C4-2B (cell line): ENCODE data around the gene SLFN12L.
A peak's percentile ranks its signal among the peaks of the same experiment; 100 is the strongest.
"Not testable (repeated sequence)": the region's sequence is repeated elsewhere in the genome, so short reads cannot be mapped to it uniquely, and the experiment has no call there.

Experiments
- H3K27ac ChIP-seq: fragments of 450-650 bp; 2 replicates; pipeline ENCODE4 v1.5.1; 2017
- ZFX ChIP-seq: fragments of 450-650 bp; IDR thresholded peaks from 2 replicates; pipeline ENCODE4 v1.6.1; 2017
- TF ChIP-seq, protein P1 (sequence below): fragments of 450-650 bp; conservative IDR thresholded peaks from 2 replicates; pipeline ENCODE4 v1.5.1; 2017; ENCODE audit warnings: mild to moderate bottlenecking

Gene SLFN12L

GRCh38 chr17:35542990-35543389 is 5.5 kb upstream of the SLFN12L start:
- no peak overlapping the region for H3K27ac ChIP-seq
- TF ChIP-seq, protein P1, sequence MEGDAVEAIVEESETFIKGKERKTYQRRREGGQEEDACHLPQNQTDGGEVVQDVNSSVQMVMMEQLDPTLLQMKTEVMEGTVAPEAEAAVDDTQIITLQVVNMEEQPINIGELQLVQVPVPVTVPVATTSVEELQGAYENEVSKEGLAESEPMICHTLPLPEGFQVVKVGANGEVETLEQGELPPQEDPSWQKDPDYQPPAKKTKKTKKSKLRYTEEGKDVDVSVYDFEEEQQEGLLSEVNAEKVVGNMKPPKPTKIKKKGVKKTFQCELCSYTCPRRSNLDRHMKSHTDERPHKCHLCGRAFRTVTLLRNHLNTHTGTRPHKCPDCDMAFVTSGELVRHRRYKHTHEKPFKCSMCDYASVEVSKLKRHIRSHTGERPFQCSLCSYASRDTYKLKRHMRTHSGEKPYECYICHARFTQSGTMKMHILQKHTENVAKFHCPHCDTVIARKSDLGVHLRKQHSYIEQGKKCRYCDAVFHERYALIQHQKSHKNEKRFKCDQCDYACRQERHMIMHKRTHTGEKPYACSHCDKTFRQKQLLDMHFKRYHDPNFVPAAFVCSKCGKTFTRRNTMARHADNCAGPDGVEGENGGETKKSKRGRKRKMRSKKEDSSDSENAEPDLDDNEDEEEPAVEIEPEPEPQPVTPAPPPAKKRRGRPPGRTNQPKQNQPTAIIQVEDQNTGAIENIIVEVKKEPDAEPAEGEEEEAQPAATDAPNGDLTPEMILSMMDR = no peak
- TF ChIP-seq ZFX = no peak

GRCh38 chr17:35541434-35541833 is 4.0 kb upstream of the SLFN12L start:
- no peak overlapping the region for H3K27ac ChIP-seq
- TF ChIP-seq ZFX = no peak
- TF ChIP-seq, protein P1 = no peak

DNA sequence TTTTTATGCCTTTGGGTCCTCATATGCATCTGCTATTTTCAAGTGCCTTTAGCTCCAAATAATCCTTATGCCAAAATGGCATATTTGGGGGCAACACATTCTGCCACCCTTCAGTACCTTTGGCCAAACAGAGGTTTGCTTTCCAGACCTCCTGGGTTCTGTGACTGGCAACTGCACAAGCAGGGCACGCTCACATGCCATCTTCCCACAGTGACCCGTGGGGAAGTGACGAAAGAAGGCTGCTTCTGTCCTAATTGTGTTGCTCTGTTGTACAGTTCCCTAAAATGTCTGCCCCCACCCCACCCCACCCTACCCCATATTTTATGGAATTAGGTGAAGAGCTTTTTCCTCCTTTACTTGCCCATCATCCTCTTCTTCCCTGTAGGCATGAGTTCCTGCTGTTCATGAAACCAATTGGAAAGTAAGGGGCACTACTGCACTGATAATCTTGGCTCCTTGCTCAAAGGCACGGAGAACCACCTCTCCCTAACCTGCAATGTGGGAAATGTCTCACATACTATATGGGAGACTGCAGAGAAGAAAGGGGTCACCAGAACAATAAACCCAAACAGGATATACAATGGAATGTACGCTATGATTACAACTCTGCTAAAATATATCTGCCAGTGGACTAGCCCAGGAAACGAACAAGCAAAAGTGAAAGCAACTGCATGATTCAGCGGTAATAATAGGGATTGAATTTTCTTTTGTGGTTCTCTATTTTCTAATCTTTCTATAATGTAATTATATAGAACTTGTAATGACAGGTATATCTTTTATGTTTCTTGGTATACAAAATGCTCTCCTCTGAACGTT is 3.3 kb upstream of the SLFN12L start:
- TF ChIP-seq, protein P1 = no peak
- no peak for TF ChIP-seq ZFX
- no peak overlapping the region for H3K27ac ChIP-seq

DNA sequence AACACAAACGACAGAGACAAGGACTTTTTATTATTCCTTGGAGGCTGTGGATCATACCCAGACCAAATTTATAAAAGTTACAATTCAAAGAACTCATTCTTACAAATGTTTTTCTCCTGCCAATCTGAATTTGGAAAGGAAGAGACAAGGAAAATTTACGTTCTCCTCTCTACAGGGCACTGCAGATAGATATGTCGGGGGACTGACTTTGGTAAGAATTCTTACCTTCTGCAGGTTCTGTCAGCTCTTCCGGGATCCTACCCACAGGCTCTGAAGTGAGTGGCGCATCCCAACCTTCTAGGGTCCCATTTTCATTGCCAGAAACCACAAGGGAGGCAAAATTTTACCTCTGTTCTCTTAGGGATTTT is 2.2 kb upstream of the SLFN12L start:
- TF ChIP-seq ZFX = no peak
- TF ChIP-seq, protein P1 = peak; percentile 63
- H3K27ac ChIP-seq = no peak overlapping the region

DNA sequence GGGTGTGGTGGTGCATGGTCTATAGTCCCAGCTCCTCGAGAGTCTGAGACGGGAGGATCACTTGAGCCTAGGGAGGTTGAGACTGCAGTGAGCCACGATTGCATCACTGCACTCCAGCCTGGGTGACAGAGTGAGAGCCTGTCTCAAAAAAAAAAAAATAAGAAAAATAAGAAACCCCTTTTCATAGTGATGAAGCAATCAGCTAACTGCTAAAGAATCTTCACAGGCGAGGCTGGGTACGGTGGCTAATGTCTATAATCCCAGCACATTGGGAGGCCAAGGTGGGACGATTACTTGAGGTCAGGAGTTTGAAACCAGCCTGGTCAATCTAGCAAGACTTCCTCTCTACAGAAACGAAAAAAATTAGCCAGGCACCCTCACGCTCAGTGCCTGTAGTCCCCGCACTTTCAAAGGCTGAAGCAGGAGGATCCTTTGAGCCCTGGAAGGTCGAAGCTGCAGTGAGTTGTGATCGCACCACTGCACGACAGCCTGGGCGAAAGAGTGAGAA is 760 bp downstream of the SLFN12L start:
- no peak overlapping the region for H3K27ac ChIP-seq

GRCh38 chr17:35535406-35535805 is 2.1 kb downstream of the SLFN12L start:
- H3K27ac ChIP-seq = not testable (repeated sequence)

More for the DNA sequence above, 760 bp downstream of the SLFN12L start:
- TF ChIP-seq, protein P1 = no peak
- TF ChIP-seq ZFX = no peak

DNA sequence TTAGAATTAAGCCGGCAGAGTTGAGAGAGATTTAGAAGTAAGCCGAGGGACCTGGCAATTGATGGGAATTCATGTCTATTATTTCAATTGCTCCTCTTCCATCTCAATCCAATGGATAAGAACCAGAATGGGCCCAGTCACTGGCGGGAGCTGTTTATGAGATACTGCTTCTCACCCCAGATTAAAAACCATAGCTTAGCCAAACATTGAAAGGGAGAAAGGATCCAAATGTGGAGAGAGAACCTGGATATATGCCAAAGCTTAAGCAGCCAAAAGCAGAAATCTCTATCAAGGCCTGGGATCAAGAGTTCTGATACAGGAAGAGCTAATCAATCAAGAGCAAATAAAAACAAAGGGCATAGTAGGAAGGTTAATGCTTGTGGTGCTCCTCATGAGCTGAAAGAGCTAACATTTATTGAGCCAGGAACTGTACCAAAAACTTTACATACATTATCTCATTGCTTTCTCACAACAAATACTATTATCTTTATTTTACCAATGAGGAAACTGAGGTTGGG is 2.8 kb downstream of the SLFN12L start:
- no peak overlapping the region for H3K27ac ChIP-seq
- TF ChIP-seq, protein P1 = no peak
- no peak for TF ChIP-seq ZFX

GRCh38 chr17:35531160-35531559 is 6.3 kb downstream of the SLFN12L start:
- TF ChIP-seq, protein P1 = no peak
- TF ChIP-seq ZFX = no peak
- H3K27ac ChIP-seq = no peak overlapping the region
